Measurements from ENCODE around the gene DCST1. TPM values are rescaled to one million over a fixed set of nuclear protein-coding genes. Genes with fewer than 3 reads are reported as not detected.

DCST1 gene
- polyA plus RNA-seq, 2 of the 4 experiments (the other 2 are of a cell fraction), result 0.06 TPM; not detected in 1

GRCh38 chr1:155060736-155061135 lies 27.1 kb downstream of the DCST1 start:
- no peak for ATAC-seq
- 86% methylated on average over 5 of the region's 8 CpGs for WGBS (ENCODE audit: missing lambda C conversion rate)
- peaks cover 23% of the 10 kb centered on the region for H3K4me1 ChIP-seq
- TF ChIP-seq JUNB (IDR thresholded peaks at IDR 0.05) (no peak), HES2 (IDR thresholded peaks at IDR 0.05) (no peak), HDAC2 (IDR thresholded peaks at IDR 0.05) (no peak), EHMT2 (IDR thresholded peaks at IDR 0.05; ENCODE audit: low read depth) (no peak), MYC (IDR thresholded peaks at IDR 0.05; ENCODE audit: borderline replicate concordance, low read length) (no peak), RNF2 (IDR thresholded peaks at IDR 0.05; ENCODE audit: borderline replicate concordance, low read depth) (no peak), RAD21 (conservative IDR thresholded peaks at IDR 0.05 in 1 of 2, IDR thresholded peaks at IDR 0.05 in 1 of 2) (no peak), TP53 (CRISPR knock-in tag; IDR thresholded peaks at IDR 0.05) (no peak), JUN (IDR thresholded peaks at IDR 0.05) (no peak), EP300 (IDR thresholded peaks at IDR 0.05) (no peak), USF2 (IDR thresholded peaks at IDR 0.05) (no peak), KDM1A (IDR thresholded peaks at IDR 0.05; ENCODE audit: low read depth) (no peak), TFCP2L1 (CRISPR knock-in tag; IDR thresholded peaks at IDR 0.05) (no peak), FOXS1 (CRISPR knock-in tag; IDR thresholded peaks at IDR 0.05) (no peak), CTCF (IDR thresholded peaks at IDR 0.05) (no peak), FOSL2 (IDR thresholded peaks at IDR 0.05) (no peak), FOSL2 (CRISPR knock-in tag; IDR thresholded peaks at IDR 0.05) (no peak), HEYL (CRISPR knock-in tag; IDR thresholded peaks at IDR 0.05) (no peak)
- no peak overlapping the region for H3K4me3 ChIP-seq
- H3K9me3 ChIP-seq, result no peaks in the 10 kb centered on the region
- no peak for FAIRE-seq
- H3K27ac ChIP-seq, result no peak overlapping the region
- H3K4me2 ChIP-seq, result no peak overlapping the region
- DNase-seq (ENCODE audit: low read depth in 1 of 2, low spot score in 1 of 2), result no peak
- CTCF ChIA-PET, result interaction anchor here (0.7 to 27.3 kb wide), 24 partner anchors 8 to 579 kb away, joined by 3 to 350 read pairs (median 5); partner anchors contain the start of genes ADAM15, EFNA3 and KRTCAP2
- POLR2A ChIA-PET, result interaction anchor here (0.5 kb wide), 1 partner anchor 76 kb away, joined by 5 read pairs; no protein-coding TSS in a partner anchor

- ATAC-seq (peak; percentile 48 to 75), FAIRE-seq (no peak), DNase-seq (ENCODE audit: low read depth in 1 of 2, low spot score in 1 of 2) (peak; percentile 84 to 88)
- CTCF ChIA-PET, result interaction anchor here (0.5 to 27.3 kb wide), 34 partner anchors 9 to 579 kb away, joined by 3 to 350 read pairs (median 4); partner anchors contain the start of genes ADAM15, EFNA3 and KRTCAP2
- POLR2A ChIA-PET, result interaction anchor here (0.5 to 0.7 kb wide), 2 partner anchors 77 to 88 kb away, joined by 5 to 22 read pairs; no protein-coding TSS in a partner anchor
- TF ChIP-seq CTCF (IDR thresholded peaks at IDR 0.05), result peak; percentile 96
- no peak for TF ChIP-seq CEBPB (IDR thresholded peaks at IDR 0.05)
- TF ChIP-seq RAD21 (conservative IDR thresholded peaks at IDR 0.05 in 1 of 2, IDR thresholded peaks at IDR 0.05 in 1 of 2), result peak; percentile 95 to 98
- no peak for TF ChIP-seq EHMT2 (IDR thresholded peaks at IDR 0.05; ENCODE audit: low read depth)
- peak; percentile 80 for TF ChIP-seq SMC3 (IDR thresholded peaks at IDR 0.05)
- Histone ChIP-seq H3K27ac (peak overlapping the region; percentile 27 to 72; a peak in 4 of 6 replicates), H3K4me1 (peaks cover 23% of the 10 kb centered on the region), H3K4me3 (no peak overlapping the region), H3K9me3 (no peaks in the 10 kb centered on the region), H3K4me2 (peak overlapping the region; percentile 91)
- 31% methylated on average over 14 of the region's 21 CpGs for WGBS (ENCODE audit: missing lambda C conversion rate)
Observed at GRCh38 chr1:155061381-155062150, 27.9 kb downstream of the DCST1 start.

Measured in A549 (cell line).